CD14-positive monocyte (primary cell): ENCODE data around the gene FADS1. TPM values are rescaled to one million over a fixed set of nuclear protein-coding genes. Genes with fewer than 3 reads are reported as not detected.

ENCODE experiments used
- DNase-seq, 3 donors: peaks; one replicate each; pipeline ENCODE4 v3.0.0-alpha.2; 2011 to 2022
- H2AFZ ChIP-seq: 2 replicates; pipeline ENCODE4 v1.6.0; 2012; ENCODE audit warnings: mild to moderate bottlenecking, low read depth, low read length, inconsistent platforms; ENCODE audit not compliant: insufficient read depth, poor library complexity, severe bottlenecking
- H3K27ac ChIP-seq, 2 donors: 1 replicate in 1 of 2; 2 replicates in 1 of 2; pipeline ENCODE4 v1.5.1; 2012 to 2013; ENCODE audit warnings: low read length in 2 of 2, control low read depth in 1 of 2, inconsistent platforms in 1 of 2, low read depth in 1 of 2, mild to moderate bottlenecking in 1 of 2
- H3K27me3 ChIP-seq, 2 donors: one replicate each; pipeline versions ENCODE4 v1.6.0 to v1.6.1; 2011 to 2013; ENCODE audit warnings: low read length in 2 of 2; ENCODE audit not compliant: control insufficient read depth in 2 of 2, insufficient read depth in 2 of 2
- H3K36me3 ChIP-seq, 2 donors: replicated peaks in 1 of 2; 1 replicate in 1 of 2; 2 replicates in 1 of 2; pipeline versions ENCODE4 v1.5.1 to v1.6.1; 2012 to 2013; ENCODE audit warnings: low read length in 2 of 2, control low read depth in 1 of 2, inconsistent platforms in 1 of 2, mild to moderate bottlenecking in 1 of 2; ENCODE audit not compliant: insufficient read depth in 2 of 2, control insufficient read depth in 1 of 2
- H3K4me1 ChIP-seq, 2 donors: 1 replicate in 1 of 2; 2 replicates in 1 of 2; pipeline versions ENCODE4 v1.5.1 to v1.6.1; 2012 to 2013; ENCODE audit warnings: low read length in 2 of 2, control low read depth in 1 of 2, inconsistent platforms in 1 of 2, mild to moderate bottlenecking in 1 of 2, moderate library complexity in 1 of 2; ENCODE audit not compliant: insufficient read depth in 2 of 2, control insufficient read depth in 1 of 2
- H3K4me2 ChIP-seq: replicated peaks from 2 replicates; pipeline ENCODE3; 2012; ENCODE audit warnings: low read length, moderate library complexity, mild to moderate bottlenecking; ENCODE audit not compliant: poor library complexity, severe bottlenecking; ENCODE audit errors: extremely low read depth
- H3K4me3 ChIP-seq, 3 experiments: fragments of 200-600 bp in 1 of 3; sonication (generic) in 1 of 3; replicated peaks in 1 of 3; 1 replicate in 2 of 3; 2 replicates in 1 of 3; pipeline ENCODE4 v1.5.1; 2011 to 2013; ENCODE audit warnings: low read length in 3 of 3, mild to moderate bottlenecking in 3 of 3, control low read depth in 2 of 3, low read depth in 2 of 3, inconsistent platforms in 1 of 3, moderate library complexity in 1 of 3
- H3K79me2 ChIP-seq: 2 replicates; pipeline ENCODE4 v1.6.0; 2012; ENCODE audit warnings: mild to moderate bottlenecking, control low read depth, inconsistent platforms, low read length, moderate library complexity; ENCODE audit not compliant: insufficient read depth
- H3K9ac ChIP-seq: 2 replicates; pipeline ENCODE4 v1.6.0; 2017; ENCODE audit warnings: low read length, mild to moderate bottlenecking; ENCODE audit not compliant: insufficient read depth, poor library complexity, severe bottlenecking
- H3K9me3 ChIP-seq, 2 donors: replicated peaks in 1 of 2; 1 replicate in 1 of 2; 2 replicates in 1 of 2; pipeline versions ENCODE4 v1.5.1 to v1.6.1; 2012 to 2013; ENCODE audit warnings: low read length in 2 of 2, control low read depth in 1 of 2; ENCODE audit not compliant: control insufficient read depth in 1 of 2, insufficient read depth in 1 of 2
- H4K20me1 ChIP-seq: 2 replicates; pipeline ENCODE4 v1.6.0; 2012; ENCODE audit warnings: mild to moderate bottlenecking, low read length, control low read depth, moderate library complexity; ENCODE audit not compliant: insufficient read depth
- H3K27ac Mint-ChIP-seq, 7 donors: one replicate each; pipeline ENCODE4 v1.8.0; 2020; ENCODE audit warnings: mild to moderate bottlenecking in 7 of 7, mixed read lengths in 7 of 7, moderate library complexity in 6 of 7, inconsistent platforms in 2 of 7
- H3K27me3 Mint-ChIP-seq, 3 donors: one replicate each; pipeline ENCODE4 v1.8.0; 2021 to 2022; ENCODE audit warnings: low read depth in 3 of 3, mild to moderate bottlenecking in 3 of 3, mixed read lengths in 3 of 3, moderate library complexity in 3 of 3, inconsistent platforms in 1 of 3
- H3K36me3 Mint-ChIP-seq, 2 donors: one replicate each; pipeline ENCODE4 v1.8.0; 2020; ENCODE audit warnings: mixed read lengths in 2 of 2, inconsistent platforms in 1 of 2, mild to moderate bottlenecking in 1 of 2
- H3K4me1 Mint-ChIP-seq: one replicate; pipeline ENCODE4 v1.8.0; 2020; ENCODE audit warnings: mild to moderate bottlenecking, mixed read lengths
- H3K4me3 Mint-ChIP-seq, 2 donors: one replicate each; pipeline ENCODE4 v1.8.0; 2020; ENCODE audit warnings: mild to moderate bottlenecking in 2 of 2, mixed read lengths in 2 of 2, moderate library complexity in 1 of 2
- H3K9me3 Mint-ChIP-seq, 7 donors: one replicate each; pipeline ENCODE4 v1.8.0; 2020 to 2022; ENCODE audit warnings: mixed read lengths in 7 of 7, mild to moderate bottlenecking in 6 of 7, moderate library complexity in 6 of 7, inconsistent platforms in 2 of 7
- CTCF ChIP-seq: fragments of 200-600 bp; IDR thresholded peaks from one replicate; pipeline ENCODE4 v1.8.0; 2022; ENCODE audit warnings: antibody characterized with exemption, mild to moderate bottlenecking
- WGBS: methylation state at CpG from one replicate; pipeline ENCODE4 v1.1.5; 2013; ENCODE audit warnings: missing lambda C conversion rate; ENCODE audit not compliant: insufficient coverage; 5-methylcytosine and 5-hydroxymethylcytosine counted together
- intact Hi-C, 2 donors: fragments of 100-400 bp; cut with micrococcal nuclease; formaldehyde crosslinking; loops; one replicate each; pipeline versions ENCODE4 v1.15.0 to v1.15.1; 2023
- polyA plus RNA-seq, 3 donors: library from polyadenylated mRNA; depleted of rRNA in 1 of 3; unstranded in 2 of 3; stranded (reverse) in 1 of 3; fragments of 300-500 nt in 2 of 3; fragments of >200 nt in 1 of 3; fragmentation: Illumina TruSeq in 2 of 3; gene quantifications; 1 replicate in 2 of 3; 2 replicates in 1 of 3; pipeline ENCODE4 v1.2.3, GENCODE V29; 2012 to 2021

The FADS1 gene
- polyA plus RNA-seq, 3 donors: 10.6 to 31.8 (median 29.2) TPM

DNA sequence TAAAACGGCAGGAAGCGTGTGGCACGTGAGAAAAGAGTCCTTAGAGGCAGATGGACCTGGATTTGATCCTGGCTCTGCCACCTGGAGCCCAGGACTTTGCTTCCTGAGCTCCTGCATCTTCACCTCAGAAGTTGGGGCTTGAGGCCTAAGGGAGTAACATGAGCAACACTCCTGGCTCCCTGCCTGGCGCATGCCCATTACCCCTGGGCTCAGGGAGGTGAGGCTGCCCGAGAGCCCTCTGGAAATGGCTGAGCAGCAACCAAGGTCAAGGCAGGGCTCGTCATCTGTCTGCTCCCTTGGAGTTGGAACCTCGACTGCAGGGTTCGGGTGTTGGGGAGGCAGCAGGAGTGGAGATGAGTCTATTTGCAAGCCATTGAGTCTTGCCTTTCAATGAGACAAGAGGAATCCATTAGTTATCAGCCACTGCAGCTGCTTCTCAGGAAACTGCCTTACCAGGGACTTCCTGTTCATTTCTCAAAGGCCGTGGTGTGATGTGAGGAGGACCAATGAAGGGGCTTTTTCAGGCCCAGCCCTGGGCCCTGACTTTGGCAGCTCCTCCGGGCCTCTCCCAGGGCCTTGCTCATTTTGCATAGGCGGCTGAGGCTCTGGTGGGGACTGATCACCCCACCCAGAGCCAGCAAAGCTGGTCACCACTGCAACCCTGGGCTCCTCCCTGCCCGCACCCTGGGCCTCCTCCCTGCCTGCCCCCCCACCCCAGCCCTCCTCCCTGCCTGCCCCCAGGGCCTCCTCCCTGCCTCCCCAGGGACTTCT lies 17.7 kb upstream of the FADS1 start:
- H3K4me2 ChIP-seq: peak overlapping the region; percentile 39
- H3K4me1 Mint-ChIP-seq: peaks cover 63% of the 10 kb centered on the region
- H3K27me3 Mint-ChIP-seq: peaks cover 2 to 5% (median 3%) of the 10 kb centered on the region in 3 donors

More for the DNA sequence above, 17.7 kb upstream of the FADS1 start:
- 30% methylated on average over 10 of the region's 12 CpGs for WGBS
- Mint-ChIP-seq H3K36me3 (peaks cover 9 to 24% of the 10 kb centered on the region in 2 donors), H3K4me3 (peak overlapping the region in 1 of 2 donors; percentile 62), H3K27ac (peak overlapping the region; percentile 43 to 92 (median 89)), H3K9me3 (peaks cover 0 to 2% (median 0%) of the 10 kb centered on the region in 7 donors)
- H3K79me2 ChIP-seq: peaks cover 22% of the 10 kb centered on the region
- H4K20me1 ChIP-seq: no peaks in the 10 kb centered on the region
- no peaks in the 10 kb centered on the region for H3K36me3 ChIP-seq
- peaks cover 0 to 3% of the 10 kb centered on the region in 2 donors for H3K27me3 ChIP-seq
- TF ChIP-seq CTCF: no peak
- peak overlapping the region; percentile 10 for H3K9ac ChIP-seq
- H3K9me3 ChIP-seq: no peaks in the 10 kb centered on the region
- peak overlapping the region; percentile 43 to 75 for H3K27ac ChIP-seq
- peak overlapping the region; percentile 85 for H2AFZ ChIP-seq
- intact Hi-C loops: loop anchor here in 1 of 2 donors (5.0 kb wide), 1 partner anchor 37 kb away; no protein-coding TSS in a partner anchor
- H3K4me1 ChIP-seq: peaks cover 57 to 61% of the 10 kb centered on the region in 2 donors
- H3K4me3 ChIP-seq: peak overlapping the region in 1 of 3 experiments; percentile 21
- peak; percentile 35 to 62 (median 53) for DNase-seq
